Tibial nerve (tissue), 3 donors: ENCODE data around the gene CCDC24.

ENCODE experiments used
- CTCF ChIP-seq, 5 experiments: fragments of 200-600 bp in 3 of 5; fragments of 450-650 bp in 2 of 5; sonication (generic) in 3 of 5; IDR thresholded peaks; one replicate each; pipeline ENCODE4 v1.5.1; 2016 to 2019; ENCODE audit warnings: antibody characterized with exemption in 5 of 5, mild to moderate bottlenecking in 3 of 5, moderate library complexity in 2 of 5
- POLR2A ChIP-seq, 2 donors: fragments of 450-650 bp; IDR thresholded peaks; one replicate each; pipeline ENCODE4 v1.6.1; 2017; ENCODE audit warnings: antibody characterized with exemption in 2 of 2, mild to moderate bottlenecking in 2 of 2, moderate library complexity in 2 of 2

GRCh38 chr1:43970911-43971310 lies 20.5 kb upstream of the CCDC24 start:
- TF ChIP-seq CTCF (IDR thresholded peaks at IDR 0.05) (no peak), POLR2A (IDR thresholded peaks at IDR 0.05) (no peak)
